Measurements from ENCODE around the gene SWAP70. TPM values are rescaled to one million over a fixed set of nuclear protein-coding genes. Genes with fewer than 3 reads are reported as not detected.

Gene SWAP70
- polyA plus RNA-seq, 5 donors = 16.4 to 26.9 (median 24.9) TPM

DNA sequence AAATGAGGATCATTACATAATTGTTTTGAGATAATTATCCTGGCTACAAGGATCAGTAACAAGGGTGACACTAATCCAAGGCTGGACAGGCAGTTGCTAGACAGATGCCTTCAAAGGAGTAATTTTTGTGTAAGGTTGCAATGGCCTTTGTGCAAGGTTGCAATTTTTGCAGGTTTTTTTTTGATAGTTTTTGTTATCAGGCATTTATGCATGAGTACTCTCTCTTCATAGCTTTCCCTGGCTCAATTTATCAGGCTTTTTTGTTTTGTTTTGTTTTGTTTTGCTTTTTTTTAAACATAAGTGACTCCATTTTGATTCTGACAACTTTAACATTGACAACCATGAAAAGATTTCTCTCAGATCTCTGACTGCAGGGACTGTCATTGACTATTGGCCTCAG is 110.2 kb downstream of the SWAP70 start:
- DNase-seq = no peak

DNA sequence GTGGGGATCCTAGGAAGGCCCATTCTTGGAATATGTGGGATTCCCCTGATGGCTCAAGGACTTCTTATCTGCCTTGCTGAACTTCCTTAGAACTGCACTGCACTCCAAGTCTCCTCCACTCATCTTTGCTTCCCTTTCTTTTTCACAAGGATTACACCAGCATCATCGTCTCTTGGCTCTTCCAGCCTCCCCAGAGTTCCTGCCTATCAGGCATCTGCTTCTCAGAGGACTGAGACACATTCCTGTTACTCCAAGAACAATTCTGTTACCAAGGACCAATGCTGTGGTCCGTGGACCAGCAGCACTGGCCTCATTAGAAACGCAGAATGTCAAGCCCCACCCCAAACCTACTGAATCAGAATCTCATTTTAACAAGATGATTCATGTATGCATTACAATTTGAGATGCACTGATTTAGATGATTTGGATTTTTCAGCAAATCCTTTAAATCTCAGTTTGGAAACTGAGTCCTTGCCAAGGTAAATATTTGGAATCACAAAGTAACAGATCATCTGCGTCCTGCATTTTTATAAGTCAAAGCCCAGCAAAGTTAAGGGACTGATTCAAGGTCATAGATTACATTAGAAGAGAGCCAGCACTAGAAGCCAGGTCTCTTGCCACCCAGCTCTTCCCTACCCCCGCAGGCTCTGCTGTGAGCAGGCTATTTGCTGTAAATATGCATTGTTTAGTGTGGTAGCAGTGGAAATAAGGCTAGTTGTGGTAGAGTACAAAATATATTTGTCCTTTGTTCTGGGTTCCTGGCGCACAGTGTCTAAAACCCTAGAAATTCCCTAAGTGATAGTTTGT is 110.9 kb downstream of the SWAP70 start:
- no peak for DNase-seq

DNA sequence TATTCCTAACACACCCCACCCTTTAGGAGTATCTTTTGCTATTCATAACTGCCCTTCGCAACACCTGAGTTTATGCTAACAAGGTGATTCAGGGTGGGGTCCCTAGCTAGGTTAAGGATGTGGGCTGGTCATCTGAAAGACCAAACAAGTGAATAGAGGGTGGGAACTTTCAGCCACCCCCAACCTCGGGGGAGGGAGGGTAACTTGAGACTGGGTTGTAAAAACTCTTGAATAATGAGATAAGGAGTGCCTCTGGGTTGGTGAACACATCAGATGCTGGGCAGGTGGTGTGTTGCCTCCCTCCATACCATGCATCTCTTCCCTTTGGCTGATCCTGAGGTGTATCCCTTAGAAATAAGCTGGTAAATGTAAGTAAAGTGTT is 111.5 kb downstream of the SWAP70 start:
- DNase-seq = no peak

DNA sequence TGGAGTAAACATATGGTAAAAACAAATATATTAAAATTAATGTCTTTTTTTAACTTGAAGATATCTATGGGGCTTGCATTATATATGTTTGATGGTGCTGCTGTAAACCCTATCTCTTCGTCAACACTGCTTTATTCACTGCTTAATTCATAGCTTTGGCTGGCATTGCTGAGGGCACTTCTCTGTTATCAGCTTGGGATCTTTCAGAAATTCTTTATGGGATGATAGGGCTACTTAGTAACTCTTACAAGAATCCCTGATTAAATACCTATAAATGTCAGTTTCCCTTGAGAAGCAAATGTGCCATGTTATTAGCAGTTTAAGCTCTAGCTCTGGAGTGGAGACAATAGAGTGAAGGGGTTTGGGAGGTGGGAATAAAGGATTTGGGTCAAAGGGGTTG is 112.3 kb downstream of the SWAP70 start:
- no peak for DNase-seq

DNA sequence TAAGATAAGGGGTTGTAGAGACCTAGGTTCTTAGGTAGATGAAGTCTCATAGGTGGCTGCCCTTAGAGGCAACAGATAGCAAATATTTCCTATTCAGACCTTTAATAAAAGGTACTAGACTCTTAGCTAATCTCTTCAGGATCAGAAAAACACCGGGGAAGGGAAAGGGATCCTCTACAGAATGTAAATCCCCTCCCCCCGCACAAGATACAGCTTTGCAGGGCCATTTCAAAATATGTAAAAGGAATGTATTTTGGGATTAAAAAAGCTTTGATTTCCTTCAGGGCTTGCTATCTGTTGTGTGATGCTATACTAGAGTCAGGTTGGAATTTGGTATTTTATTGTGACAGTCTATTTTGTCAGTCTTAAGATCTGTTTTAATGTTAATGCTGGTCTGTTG is 113.2 kb downstream of the SWAP70 start:
- no peak for DNase-seq

DNA sequence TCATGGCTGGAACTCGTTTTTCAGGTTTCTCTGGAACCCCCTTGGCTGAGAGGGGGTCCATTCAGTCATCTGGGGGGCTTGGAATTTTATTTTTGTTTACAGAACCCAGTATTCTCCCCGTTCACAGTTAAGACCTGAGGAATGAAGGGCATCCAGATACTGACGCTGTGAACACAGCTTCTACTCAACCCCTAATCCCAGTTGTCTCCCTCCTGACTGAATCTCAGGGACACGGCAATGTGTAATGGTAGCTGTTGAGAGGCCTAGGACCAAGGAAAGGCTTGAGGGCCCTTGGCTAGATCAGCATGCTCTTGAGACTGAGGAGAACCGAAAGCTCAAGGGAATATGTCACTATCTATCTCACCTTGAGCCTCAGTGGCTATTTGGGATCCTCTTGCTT is 113.6 kb downstream of the SWAP70 start:
- DNase-seq = no peak

DNA sequence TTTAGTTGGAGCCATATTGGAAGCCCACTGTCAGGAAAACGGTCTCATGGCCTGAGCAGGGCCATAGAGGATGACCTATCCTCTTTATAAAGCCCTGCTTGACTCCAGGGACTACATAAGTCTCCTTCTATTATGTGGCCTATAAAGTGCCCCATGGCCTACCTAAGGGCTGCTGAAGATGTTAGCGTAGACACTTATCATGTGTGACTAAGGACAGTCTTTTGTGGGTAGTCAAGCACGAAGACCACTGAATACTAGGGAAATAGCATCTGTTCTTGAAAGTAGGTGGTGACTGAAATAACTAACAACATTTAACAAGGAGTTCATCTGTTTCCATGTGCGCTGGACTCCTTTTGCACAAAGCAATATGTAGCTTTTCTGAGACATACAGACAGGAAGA is 117.1 kb downstream of the SWAP70 start:
- DNase-seq = no peak

DNA sequence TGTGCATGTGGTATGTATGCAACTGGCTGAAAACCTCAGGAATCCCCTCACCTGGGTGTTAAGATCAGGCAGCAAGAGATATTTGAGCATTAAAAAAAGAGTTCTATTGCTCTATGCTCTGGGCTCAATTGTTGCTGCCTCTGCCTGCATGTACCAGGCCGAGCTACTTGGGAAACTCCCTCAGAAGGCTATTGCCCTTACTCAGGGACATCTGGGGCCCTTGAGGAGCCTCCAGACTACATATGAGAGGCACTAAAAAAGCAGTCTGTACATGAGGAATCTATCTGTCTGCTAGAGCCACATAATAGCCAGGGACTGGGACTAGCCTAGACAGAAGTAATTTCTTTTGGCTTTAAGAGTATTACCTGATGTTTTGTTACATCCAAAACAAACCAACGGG is 120.1 kb downstream of the SWAP70 start:
- DNase-seq = no peak

DNA sequence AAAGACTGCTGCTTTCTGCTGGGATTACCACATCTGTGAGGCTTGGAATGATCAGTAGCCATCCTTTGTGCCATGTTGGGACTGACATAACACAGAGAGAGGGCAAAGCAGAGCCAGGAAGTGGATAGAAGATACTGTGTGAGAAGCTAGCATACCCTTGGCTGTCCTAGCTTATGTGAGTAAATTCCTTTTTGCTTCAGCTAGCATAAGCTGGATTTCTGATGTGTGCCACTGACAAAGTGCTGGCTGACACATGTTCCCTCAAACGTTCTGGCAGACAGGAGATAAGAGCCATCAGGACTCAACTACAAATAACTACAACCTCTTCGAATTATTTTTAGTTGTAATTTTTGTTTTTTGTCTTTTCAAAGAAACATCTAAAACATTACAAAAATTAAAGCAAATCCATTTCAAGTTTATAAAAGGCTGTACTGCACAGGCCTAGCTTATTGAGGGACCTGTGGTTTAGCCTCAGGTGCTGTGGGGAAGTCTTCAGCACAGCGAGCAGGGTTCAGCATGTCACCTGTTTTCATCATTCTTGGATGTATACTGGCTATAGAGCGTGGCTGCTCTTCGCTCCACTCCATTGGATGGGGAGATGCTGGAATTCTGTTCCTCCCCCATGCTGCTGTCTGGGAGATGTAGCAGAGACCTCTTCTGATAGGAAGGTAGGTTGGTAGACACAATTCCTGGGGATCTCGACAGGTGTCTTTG is 120.9 kb downstream of the SWAP70 start:
- no peak for DNase-seq

DNA sequence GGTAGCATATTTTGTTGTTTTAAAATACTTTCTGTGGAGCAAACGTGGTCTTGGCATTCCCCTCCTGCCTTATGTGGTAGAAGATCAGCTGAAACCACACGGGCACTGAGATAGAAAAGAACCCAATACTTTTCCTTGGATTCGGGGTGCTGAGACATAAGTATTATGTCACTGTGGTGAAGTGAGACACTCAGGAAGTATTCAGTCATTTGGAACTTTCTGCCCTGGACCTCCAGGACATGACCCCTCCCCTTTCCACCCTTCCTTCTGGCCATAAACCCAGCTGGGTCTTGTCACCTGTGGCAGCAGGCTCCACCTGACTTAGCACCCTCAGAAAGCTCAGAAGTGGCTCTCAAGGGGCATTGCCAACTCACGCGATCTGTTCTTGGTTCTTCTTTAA is 123.4 kb downstream of the SWAP70 start:
- DNase-seq = no peak

DNA sequence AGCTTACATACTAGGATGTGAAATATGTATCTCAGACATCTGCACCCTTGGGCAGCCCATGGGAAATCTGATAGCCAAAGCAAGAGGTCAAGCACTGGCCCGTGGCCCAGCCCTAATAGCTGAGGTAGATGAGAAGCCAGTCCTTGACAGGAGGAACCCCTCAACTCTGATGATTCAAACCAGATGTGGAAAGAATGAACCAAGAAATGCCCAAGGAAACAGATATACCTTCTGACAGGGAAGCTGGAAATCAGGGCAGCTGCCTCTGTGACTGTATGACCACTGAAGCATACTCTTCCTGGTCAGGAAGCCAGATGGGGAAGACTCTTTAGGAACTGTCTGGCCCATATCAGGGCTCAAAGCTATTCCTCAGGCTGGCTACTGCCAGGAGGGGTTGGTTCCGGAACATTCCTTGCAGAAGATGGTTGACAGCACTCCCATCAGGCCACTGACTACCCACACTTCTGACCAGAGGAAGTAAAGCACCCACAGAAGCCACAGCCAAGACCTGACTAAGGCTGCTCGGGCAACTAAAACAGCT is 124.2 kb downstream of the SWAP70 start:
- no peak for DNase-seq

DNA sequence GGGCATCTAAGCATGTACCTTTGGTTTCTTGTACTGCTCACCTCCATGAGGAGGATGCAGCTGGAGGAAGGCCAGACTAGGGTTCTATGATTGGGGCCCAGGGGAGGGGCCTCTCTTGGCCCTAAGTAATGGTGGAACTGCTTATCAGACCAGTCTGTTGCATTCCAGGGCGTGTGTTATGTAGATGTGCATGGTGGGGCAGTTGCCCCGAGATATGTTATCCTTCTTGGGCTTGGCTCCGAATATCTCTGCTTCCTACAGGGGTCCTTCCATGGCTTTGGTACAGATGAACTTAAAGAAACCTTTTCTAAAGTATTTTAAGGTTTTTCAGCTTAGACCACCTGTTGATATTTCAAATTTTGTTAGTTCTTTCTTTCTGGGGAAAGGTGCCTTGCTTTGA is 126.0 kb downstream of the SWAP70 start:
- no peak for DNase-seq

DNA sequence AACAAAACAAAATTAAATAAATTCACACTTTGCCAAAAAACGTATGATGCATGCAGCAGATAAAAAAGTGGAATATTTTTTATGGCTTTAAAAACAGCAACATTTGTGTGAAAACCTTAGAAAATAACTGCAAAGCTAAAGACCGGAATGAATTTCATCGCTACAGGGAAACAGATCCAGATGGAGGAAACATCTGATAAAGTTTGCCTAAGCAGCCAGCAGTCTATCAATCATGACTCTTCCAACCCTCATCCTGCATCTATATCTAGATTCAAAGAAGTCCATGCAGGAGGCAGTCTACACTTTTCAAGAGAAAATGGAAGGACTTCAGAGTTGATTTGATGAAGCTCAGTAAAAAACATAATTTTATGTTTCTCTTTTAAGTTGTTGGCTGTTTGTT is 126.8 kb downstream of the SWAP70 start:
- DNase-seq = no peak

DNA sequence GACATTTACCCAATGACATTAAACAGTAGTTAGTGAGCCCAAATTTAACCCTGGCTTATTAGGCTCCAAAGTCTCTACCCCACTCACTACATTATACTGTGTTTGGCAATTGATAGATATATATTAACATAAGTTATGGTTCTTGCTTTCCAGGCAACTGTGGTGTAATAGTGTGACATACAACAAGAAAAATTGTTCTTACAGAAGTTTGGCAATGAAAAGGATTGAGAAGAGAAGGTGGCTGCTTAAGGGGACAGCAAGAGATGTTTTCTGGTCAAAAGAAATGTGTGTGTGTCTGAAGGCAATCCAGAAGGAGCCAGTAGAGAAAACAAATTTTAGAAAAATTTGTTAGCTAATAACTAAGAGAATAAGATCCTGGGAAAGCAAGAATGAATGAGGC is 132.4 kb downstream of the SWAP70 start:
- DNase-seq = no peak

DNA sequence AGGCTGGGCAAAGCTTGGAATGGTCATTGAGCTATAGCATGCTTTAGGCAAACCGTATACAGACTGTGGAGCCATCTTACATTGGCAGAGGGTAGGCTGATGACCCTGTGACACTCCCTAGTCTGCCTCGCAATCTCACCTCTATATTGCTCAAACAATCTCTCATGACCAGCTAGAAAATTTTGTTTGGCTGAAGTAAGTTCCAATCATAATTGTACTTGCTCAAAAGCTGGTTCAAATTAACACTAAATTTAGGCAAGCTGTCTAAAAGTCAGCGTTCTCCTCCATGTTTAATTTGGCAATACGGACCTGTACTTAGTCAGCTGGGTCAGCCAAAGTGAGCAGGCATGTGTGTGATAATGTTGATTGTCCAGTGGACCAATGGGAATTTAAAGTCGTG is 133.0 kb downstream of the SWAP70 start:
- no peak for DNase-seq

DNA sequence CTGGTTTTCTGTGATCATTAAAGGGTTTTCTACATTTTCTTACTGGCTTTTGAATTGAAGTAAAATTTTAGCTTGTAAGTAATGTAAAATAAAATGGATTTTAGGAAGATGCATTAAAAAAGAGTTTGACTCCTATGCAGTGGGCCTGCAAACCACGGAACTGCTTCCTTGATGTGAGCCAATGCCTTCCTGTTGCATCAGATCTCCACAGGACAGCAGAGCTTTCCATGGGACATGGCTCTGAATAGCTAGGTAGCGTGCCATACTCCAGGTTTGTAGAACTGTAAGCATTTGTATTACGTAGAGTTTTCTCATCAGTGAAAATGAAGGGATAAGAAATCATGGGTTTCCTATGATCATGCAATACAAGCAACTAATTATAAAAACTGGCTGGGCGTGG is 133.4 kb downstream of the SWAP70 start:
- no peak for DNase-seq

DNA sequence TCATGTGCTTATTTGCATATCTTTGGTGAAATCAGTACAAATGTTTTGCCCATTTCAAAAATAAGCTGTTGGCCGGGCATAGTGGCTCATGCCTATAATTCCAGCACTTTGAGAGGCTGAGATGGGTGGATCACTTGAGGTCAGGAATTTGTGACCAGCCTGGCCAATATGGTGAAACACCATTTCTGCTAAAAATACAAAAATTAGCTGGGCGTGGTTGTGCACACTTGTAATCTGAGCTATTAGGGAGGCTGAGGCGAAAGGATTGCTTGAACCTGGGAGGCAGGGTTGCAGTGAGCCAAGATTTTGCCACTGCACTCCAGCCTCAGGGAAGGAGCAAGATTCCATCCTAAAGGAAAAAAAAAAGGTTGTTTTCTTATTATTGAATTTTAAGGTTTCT is 136.0 kb downstream of the SWAP70 start:
- no peak for DNase-seq

DNA sequence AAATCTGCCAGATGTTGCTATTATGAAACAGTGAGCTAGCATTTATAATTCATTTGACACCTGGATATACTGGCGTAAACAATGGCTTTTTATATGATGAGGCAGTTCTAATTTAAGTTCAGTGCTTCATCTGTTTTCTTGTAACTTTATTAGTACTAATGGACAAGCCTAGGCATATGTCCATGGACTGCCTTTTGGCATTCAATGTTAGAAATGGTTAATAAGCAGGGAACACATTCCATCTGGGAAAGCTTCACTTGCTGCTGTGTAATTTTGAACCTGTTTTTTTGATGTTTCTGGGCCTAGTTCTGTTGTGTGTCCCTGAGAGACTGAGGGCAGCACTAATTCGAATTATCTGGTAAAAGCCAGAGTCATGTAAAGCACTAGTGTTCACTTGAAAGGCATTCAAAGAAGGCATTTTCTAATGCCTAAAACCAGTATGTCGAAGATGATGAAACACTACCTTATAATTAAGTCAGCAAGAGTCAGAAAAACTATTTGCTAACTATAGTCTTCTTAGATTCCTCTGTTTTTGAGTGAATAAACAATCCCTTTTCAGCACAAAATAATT is 138.5 kb downstream of the SWAP70 start:
- no peak for DNase-seq

Other genes with a start within 250 kb of the SWAP70 start
- gene ZNF143, start 203.1 kb upstream of the SWAP70 start, polyA plus RNA-seq (ENCODE audit: insufficient read depth in 1 of 5, insufficient read length in 5 of 5, low replicate concordance in 1 of 5) = 10 to 100 TPM; 22.9 to 30.1 (median 24.3) TPM
- gene WEE1, start 90.4 kb upstream of the SWAP70 start, polyA plus RNA-seq (ENCODE audit: insufficient read depth in 1 of 5, insufficient read length in 5 of 5, low replicate concordance in 1 of 5) = 10 to 100 TPM; 49.8 to 81.1 (median 63.2) TPM